T47D (cell line): ENCODE data around the gene CDC25B.
A peak's percentile ranks its signal among the peaks of the same experiment; 100 is the strongest.
"Not testable (repeated sequence)": the region's sequence is repeated elsewhere in the genome, so short reads cannot be mapped to it uniquely, and the experiment has no call there.

ENCODE experiments used
- DNase-seq, 2 experiments: peaks; one replicate each; pipeline versions ENCODE4 v3.0.0 to v3.0.0-alpha.2; 2011 to 2012; ENCODE audit warnings: low read depth in 1 of 2, low spot score in 1 of 2
- JUND ChIP-seq: IDR thresholded peaks from 2 replicates; pipeline ENCODE4 v1.6.1; 2012; ENCODE audit warnings: low read depth
- in situ Hi-C: cut with HindIII; loops from 2 replicates; pipeline ENCODE4 v1.10.0; 2016; ENCODE audit warnings: low sequenced_read_pairs, low pct_unique_long_range_greater_than_20kb

CDC25B gene

DNA sequence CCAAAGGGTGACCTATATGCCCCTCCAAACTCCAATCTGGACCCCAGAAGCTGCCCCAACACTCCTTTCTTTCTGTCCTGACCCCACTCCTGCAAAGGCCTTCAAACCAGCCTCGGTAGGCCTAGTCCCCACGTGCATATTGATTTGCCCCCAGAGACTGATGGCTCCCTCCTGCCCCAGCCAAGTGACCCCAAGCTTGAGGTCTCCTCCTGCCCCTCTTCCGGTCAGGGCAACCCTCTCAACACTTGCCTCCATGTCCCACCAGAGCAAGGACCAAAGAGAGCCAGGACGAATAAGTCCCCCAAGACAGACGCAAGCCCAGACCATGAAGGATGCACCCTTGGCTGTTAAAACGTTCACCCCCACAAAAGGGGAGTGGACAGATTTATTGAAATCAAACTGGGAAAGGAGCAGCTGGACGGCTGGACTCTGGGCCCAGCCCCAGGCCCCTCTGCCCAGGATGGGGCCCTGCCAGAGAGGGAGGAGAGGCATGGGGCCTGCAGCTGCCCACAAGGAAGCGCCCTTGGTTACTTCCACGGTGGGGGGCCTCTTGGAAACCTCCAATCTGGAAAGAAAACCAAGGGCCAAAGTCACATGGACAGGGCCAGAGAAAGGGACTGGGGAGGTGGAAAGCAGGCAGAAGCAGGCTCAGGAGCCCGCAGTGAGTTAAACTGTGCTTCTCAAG lies 12.5 kb upstream of the CDC25B start:
- in situ Hi-C loops = no loop called here
- DNase-seq = no peak

GRCh38 chr20:3784216-3784853 lies 11.8 kb upstream of the CDC25B start:
- TF ChIP-seq JUND = no peak
- DNase-seq = no peak
- in situ Hi-C loops = no loop called here

More for the DNA sequence above, 12.5 kb upstream of the CDC25B start:
- TF ChIP-seq JUND = no peak

- DNase-seq = no peak
- in situ Hi-C loops = no loop called here
- no peak for TF ChIP-seq JUND
These were observed 11.3 kb upstream of the CDC25B start for GRCh38 chr20:3784863-3785239.

- TF ChIP-seq JUND = no peak
- DNase-seq = no peak
- in situ Hi-C loops = no loop called here
These were observed 10.6 kb upstream of the CDC25B start for GRCh38 chr20:3785240-3786125.

GRCh38 chr20:3786126-3786484 lies 10.0 kb upstream of the CDC25B start:
- no peak for TF ChIP-seq JUND
- in situ Hi-C loops = no loop called here
- peak; percentile 59 to 72 for DNase-seq

DNA sequence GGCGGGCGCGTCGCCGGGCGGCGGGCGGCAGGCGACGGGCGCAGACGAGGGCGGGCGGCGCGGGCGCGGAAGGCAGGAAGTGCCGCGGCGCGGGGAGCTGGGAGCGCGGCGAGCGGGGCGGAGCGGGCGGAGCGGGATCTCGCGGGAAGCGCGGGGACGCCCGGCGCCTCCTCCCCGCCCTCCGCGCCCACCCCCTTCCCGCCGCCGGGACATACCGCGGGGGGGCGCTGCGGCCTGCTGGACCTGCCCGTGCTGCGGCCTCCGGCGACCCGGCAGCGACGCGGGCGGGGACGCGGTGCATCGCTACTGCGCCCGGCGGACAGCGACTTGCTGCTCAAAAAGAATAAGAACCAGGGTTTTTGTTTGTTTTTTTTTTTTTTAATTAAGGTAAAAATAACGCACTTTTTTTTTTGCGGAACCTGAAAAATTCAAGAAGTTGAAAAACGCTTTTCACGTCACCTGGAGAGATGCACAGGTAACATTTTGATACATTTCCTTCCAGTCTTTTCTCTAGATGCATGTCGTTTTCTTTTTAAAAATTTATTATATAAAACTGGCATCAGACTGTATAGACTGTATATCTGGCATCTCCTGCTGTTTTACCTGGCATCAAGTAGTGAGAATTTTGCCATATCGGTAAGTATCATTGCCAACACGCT lies 9.3 kb upstream of the CDC25B start, which contains the start of gene CENPB:
Gene CENPB (minus strand): TSS at position 76 of the 659 bp plus-strand sequence. CDS start 257 bp downstream, outside the sequence.
- peak; percentile 87 to 91 for DNase-seq
- in situ Hi-C loops = no loop called here
- no peak for TF ChIP-seq JUND

GRCh38 chr20:3787324-3788014 lies 8.6 kb upstream of the CDC25B start:
- no peak for TF ChIP-seq JUND
- in situ Hi-C loops = no loop called here
- no peak for DNase-seq

DNA sequence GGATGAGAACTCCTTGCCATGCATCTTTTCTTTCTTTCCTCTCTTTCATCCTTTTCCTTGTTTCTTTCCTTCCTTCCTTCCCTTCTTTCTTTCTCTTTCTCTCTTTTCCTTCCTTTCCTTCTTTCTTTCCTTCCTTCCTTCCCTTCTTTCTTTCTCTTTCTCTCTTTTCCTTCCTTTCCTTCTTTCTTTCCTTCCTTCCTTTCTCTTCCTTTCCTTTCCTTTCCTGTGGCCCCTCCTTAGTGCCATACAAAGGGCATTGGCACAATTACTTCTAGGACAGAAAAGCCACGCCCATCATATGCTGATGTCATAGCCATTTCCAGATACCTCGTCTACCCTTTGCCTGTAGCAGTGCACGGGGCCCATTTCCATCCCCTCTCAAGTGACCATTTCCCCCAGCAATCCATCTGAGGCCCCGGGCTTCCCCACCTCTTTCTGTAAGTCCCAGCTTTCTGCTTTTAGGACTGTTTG lies 7.4 kb upstream of the CDC25B start:
- DNase-seq = no peak
- no peak for TF ChIP-seq JUND
- in situ Hi-C loops = no loop called here

- in situ Hi-C loops, DNase-seq: not testable (repeated sequence)
These were observed 6.9 kb upstream of the CDC25B start for GRCh38 chr20:3789201-3789600.

GRCh38 chr20:3794168-3794567 lies 1.9 kb upstream of the CDC25B start:
- in situ Hi-C loops, DNase-seq: not testable (repeated sequence)

DNA sequence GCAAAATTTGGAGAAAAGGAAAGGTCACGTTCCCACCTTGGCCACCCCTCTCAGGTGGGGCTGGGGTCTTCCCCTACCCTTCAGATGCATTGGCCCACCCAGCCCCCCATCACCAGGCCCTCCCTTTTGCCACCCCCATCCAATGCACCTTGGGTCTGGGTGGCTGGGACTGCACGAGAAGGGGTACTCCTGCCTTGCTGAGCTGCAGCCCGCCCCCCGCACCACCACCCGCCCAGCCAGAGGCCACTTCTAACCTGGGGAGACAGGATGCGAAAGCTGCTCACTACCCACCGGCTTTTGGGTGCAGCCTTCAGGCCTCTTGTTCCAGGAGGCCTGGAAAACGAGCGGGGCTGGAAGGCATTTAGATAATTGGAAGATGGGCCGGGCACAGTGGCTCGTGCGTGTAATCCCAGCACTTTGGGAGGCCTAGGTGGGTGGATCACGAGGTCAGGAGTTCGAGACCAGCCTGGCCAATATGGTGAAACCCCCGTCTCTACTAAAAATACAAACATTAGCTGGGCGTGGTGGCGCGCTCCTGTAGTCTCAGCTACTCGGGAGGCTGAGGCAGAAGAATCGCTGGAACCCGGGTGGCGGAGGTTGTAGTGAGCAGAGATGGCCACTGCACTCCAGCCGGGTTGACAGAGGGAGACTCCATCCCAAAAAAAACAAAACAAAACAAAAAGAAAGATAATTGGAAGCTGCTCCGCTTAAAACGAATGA lies 1.2 kb upstream of the CDC25B start:
- TF ChIP-seq JUND = no peak
- in situ Hi-C loops = no loop called here
- no peak for DNase-seq
